Colon (tissue), 2 donors: ENCODE data around the gene MYH15.

ENCODE experiments used
- FAIRE-seq: peaks from 2 replicates; lab custom pipeline; 2012; peaks lifted over from hg19 to GRCh38; lab: Jason Lieb, UNC
- donor health status: control.
- donor health status: control.

MYH15 gene

GRCh38 chr3:108414007-108414406, 96.4 kb downstream of the MYH15 start:
- no peak for FAIRE-seq

GRCh38 chr3:108412121-108412750, 98.2 kb downstream of the MYH15 start:
- FAIRE-seq, result no peak

GRCh38 chr3:108410531-108410984, 99.8 kb downstream of the MYH15 start:
- FAIRE-seq, result no peak

DNA sequence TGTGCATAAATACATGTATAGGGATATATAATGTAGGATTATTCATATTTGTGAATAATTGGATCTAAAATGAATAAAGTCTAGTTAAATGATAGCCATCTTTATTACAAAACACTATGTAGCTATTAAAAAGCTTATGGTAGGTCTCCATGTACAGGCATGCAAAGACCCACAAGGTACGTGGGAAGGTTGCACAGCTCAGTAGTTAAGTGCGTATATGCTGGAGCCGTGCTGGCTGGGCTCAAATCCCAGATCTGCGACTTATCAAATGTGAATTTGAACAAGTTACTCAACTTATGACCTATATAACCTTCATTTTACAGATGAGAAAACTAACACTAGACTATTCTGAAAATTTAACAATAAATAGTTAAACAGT, 100.6 kb downstream of the MYH15 start:
- FAIRE-seq, result no peak

DNA sequence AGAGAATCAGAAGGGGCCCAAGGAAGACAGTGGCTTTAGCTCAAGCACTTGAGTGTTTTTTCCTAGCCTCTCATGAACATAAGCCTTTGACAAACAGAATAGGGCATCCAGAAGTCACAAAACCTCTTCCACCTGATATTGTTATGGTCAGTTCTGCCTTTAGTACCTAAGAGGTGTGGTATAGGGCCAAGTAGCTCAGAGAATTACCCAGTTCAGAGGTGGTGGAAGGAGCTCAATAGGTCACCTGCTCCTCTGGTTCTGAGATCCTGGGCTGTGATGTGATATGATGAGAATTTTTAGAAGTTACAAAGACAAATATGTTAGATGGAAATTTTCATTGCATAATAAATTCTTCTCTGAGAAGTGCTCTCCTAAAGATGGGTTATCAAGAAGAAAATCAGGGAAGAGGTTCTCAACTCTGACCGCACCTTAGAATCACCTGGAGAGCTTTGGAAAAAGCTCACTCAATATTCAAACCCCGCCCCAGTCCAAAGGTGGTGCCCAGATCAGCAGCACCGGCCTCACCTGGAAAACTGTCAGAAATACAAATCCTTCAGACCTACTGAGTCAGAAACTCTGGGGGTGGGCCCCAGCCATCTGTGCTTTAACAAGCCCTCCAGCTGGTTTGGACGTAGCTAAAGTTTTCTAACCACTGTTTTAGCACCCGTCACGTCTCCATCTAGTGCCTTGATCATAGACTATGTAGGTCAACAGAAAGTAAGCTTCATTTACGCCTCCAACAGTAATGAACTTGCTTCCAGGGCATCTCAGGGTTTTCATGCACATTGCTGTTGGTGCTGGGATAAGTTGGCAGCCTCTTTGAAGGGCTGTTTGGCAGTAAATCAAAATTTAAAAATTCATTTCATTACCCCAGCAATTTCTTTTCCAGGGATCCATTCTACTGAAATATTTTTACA, 101.3 kb downstream of the MYH15 start:
- FAIRE-seq, result no peak

DNA sequence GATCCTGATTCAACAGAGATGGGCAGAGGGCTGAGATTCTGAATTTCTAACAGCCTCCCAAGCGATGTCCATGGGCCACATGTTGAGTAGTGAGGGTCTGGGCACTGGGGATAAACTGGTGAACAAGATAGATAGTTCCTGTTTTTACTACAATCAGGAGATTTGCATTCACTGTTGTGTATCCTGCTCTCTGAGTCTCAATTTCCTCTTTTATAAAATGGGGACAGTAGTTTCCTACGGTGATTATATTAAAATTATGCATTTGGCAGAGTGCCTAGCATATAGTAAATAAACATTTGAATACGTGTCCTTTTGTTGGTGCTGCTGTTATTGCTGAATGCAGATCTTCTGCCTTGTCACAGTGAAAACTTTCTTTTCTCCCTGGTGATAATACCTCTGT, 102.5 kb downstream of the MYH15 start:
- no peak for FAIRE-seq

DNA sequence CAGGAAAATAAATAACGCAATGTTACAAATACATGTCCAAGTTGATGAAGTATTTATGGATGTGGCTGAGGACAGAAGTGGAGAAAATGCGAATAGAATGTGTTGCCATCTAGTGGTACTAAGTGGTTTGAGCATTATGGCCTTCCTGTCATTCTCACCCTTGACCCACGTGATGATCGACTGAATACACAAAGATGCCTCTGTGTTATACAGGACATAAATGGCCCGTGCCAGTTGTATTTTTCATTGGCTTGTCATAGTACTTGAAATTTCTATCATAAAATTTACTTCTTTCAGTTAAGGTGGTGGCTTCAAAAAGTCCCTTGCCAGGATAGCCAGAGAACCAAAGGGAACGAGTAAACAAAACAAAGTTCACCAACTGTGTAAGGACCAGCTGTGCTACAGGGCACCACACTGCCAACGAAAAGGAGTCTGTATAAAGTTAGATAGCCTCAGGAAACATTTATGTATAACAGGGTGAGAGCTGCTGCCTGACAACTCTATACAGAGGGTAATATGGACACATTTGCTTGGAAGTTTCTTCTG, 103.7 kb downstream of the MYH15 start:
- peak; percentile 97 for FAIRE-seq

DNA sequence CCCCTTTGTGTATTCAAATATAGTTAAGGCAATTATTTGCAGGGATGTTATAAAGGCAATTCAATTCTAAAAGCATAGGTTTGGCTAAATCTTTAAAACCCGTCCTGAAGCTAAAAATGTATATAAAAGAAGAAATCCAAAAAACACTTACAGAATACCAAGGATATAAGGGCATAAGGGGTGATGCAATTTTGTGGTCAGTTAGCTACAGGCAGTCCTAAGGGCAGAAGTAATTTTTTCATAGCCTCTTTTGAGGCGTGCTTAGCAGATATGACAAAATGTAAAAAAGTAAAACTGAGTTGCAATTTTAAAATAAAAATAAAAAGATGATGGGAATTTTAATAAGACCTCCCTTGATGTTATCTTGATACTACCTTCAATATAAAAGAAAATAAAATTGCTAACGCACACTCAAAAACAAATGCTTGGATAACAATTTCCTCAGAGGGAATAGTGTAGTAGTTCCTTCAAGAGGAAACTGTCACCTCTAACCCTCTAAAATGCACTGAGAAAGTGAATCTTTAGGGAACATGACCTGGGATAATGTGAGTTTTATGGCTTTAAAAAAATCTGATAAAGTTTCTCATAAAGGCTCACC, 104.2 kb downstream of the MYH15 start:
- FAIRE-seq, result no peak

DNA sequence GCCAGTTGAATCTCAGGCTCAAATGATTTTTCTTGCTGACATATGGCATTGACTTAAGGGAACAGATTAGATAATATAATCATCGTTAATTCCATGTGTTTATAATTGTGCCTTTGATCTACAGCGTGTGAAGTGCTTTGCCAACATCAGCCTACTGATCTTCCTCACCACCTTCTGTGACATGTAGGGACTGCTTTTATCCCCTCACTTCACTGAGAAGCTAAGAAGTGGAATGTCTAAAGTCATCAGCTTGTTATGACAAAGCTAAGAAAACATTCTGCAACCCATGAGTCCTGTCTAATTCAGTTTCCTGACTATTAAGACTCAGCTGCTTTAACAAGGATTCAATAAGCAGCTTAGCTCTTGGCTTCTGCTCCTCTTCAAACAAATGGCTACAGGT, 106.0 kb downstream of the MYH15 start:
- FAIRE-seq, result no peak

DNA sequence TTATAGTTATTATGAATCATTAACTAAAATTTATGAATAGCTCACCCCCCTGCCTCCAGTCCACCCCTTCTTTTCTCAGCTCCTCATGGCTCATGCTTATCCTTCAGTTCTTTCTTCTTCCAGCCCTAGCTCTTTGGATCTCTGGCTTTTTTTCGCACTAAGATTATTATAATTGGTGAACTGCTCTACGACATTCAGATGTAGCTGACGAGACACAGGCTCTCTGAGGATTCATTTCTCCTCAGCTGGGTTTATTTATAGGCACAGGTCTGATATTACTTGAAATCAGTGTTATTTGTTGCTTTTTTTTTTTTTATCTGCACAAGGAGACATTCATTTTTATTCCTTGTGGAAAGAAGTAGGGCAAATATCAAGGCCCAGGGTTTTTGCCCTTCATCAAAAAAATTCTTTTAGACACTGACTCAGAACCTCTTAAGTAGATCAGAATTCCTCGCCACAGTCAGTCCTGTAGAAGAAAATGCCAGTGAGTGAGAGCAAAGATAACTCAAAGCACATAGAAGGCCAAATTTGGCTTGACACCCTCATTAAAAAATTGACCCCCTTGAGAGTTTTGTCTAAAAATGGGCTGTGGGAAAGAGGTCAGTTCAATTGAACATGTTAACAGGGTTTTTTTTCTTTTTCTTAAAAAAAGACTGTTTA, 106.6 kb downstream of the MYH15 start:
- no peak for FAIRE-seq

DNA sequence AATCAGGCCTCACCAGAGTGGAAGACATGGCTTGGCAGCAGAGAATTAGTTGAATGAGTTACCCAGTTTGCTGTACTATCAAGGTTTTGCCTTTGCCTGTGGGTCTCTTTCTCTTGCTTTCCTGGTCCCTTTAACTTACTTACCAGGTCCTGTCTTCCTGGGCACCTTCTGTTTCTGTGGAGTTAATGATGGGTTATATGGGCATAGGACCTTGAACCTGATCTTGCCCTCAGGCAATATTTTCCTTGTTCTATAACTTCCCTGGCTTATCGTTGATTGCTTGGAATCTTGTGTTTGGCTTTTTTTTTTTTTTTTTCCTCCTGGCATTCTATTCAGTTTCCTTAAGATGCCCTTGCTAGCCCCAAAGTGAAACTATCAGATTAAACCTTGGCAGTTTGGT, 107.2 kb downstream of the MYH15 start:
- FAIRE-seq, result no peak

GRCh38 chr3:108401836-108402235, 108.6 kb downstream of the MYH15 start:
- FAIRE-seq, result no peak

DNA sequence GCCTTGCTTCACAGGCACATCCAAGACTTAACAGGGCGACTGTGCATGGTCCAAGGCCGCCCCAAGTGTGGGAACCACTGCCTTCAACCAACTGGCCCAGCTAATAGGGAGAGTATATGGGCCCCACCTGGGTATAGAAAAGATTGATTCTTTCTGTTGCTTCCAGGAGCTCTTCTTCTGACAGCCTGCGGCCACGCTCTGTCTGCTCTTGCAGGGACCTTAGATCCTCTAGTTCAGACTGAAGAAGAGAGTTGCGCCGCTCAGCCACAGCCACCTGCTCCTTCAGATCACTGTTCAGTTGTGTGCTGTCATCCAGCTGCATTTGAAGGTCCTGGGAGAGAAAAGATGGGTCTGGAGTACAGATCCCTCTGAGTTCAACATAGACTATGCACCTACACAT, 111.9 kb downstream of the MYH15 start:
- no peak for FAIRE-seq

DNA sequence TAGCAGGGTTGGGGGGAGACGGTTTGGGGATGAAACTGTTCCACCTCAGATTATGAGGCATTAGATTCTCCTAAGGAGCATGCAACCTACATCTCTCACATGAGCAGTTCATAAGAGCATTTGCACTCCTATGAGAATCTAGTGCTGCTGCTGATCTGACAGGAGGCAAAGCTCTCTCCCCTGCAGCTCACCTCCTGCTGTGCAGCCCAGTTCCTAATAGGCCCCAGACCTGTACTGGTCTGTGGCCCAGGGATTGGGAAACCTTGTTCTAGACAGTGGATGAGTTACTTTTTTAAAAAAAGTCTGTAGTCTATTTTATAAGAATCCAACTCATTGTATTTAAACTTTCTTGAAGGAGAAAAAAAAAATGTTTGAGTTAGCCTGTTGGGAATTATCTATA, 114.1 kb downstream of the MYH15 start:
- no peak for FAIRE-seq

GRCh38 chr3:108394563-108394962, 115.8 kb downstream of the MYH15 start:
- FAIRE-seq, result no peak

DNA sequence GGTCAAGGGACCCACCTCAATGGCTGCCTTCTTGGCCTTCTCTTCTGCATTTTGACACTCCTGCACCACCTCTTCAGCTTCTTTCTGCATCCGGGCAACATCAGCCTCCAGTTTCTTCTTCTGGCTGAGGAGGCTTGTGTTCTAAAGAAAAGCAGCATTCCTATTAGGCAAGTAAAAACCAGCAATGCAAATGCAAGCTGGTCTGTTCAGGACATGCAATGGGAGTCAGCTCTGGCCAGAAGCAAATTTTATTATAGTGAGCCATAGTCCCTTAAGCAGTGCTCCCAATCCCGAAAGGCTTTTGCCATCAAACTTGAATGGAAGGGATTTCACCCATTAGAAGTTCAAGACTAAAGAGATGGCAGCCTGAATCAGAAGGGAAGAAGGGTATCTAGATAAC, 116.4 kb downstream of the MYH15 start:
- FAIRE-seq, result no peak

DNA sequence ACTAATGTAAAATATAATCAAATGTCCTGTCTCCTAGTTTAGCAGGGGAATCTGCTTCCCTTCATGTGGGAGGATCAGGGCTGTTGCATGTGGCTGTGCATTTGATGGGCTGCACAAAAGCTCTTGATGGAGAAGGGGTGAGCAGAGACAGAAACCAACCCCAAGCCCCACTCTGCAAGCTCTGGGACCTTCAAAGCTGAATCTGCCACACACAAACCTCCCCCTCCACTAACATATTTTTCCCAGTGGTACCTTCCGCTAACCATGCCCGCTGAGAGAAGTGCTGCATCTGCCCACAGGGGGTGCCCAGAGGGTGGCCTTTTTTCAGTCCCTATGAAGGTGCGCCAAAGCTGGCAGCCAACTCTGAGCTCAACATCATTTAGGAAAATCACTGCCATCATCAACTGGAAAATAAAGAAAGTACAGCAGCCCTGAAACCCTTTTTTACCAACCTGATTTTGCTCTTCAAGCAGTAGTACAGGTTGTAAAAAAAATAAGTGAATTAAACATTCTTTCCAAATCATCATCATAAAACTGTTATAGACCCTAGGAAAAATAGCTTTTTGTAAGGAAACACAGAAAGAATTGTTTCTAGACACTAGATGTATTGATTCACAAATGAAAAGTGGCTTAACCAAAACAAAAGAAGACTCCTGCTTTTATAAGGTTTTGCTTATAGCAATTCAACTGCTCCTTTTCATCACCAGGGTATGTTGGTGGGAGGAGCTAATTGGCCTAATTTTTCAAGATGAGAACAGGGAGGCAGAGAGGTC, 117.1 kb downstream of the MYH15 start:
- no peak for FAIRE-seq

DNA sequence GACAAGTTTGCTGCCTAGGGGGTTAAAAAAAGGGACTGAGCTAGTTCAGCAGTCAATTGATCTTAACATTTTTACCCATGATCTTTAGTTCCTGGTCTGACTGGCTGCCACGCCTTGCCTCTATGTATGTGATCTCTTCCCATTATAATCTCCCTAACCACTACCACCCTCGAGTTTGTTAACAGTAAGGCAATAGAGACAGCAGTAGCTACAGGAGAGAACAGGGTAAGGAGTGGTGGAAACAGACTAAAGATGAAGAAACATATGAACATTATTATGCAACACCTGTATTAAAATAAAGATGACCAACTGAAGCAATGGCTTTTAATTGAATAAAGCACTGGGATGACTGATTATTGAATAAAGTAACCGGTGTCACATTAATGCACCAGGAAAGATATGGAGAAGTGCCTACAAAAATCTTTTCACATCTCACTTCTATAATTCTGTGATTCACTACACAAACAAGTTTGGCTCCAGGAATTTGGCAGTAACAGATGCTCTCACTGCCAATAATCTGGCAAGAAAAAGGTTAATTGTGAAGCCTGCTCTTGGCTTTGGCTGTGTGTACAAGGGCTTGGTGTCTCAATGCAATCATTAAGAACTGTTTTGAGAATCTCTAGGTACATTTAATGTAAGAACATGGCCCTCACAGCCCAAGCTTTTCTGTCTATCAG, 118.3 kb downstream of the MYH15 start:
- no peak for FAIRE-seq

GRCh38 chr3:108389372-108389771, 121.0 kb downstream of the MYH15 start:
- no peak for FAIRE-seq

DNA sequence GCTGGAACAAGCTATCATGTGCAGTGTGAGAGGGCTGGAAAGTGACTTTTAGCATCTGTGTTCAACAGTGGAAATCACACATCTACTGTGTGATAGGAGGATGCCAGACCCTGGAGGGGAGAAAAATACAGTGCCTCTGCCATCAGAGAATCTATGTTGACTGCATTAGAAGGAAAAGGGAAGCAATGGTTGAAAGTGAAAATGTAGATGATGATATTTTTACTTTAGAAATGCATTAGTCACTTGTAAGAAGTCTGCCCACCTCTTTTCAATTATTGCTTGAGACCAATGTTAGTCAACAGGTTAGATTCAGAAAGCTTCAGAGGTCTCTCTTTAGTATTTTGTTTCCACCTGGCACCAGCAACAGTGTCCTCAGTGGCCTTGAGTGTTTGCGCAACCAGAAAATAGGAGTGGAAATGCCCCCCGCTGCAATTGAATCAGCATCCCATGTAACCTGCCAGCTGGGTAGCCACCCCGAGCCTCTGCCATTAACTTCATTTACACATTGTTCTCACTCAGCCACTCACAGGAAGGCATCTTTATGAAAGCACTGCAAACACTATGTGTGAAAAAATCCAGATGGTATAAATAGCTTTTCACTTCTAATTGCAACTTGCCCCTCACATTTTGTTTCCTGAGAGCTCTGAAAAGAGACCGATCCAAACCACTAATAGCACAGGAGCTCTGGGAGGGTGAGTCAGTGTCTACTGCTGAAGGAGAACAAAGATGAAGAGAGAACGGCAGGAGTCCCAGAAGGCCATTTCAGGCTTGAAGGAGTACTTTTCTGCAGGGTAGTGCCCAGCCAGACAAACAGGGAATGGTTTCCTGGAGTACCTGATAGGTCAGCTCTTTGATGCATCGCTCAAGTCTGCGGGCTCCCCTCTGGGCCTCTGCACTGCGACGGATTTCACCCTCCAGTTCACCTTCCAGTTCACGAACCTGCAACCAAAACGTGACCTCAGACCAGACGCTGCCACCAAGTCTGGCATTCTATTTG, 122.0 kb downstream of the MYH15 start:
- FAIRE-seq, result no peak
